HG02885 (cell line): ENCODE results near the gene CLDN18.
A peak's percentile ranks its signal among the peaks of the same experiment; 100 is the strongest.

Experiments
- ATAC-seq: cut with Tn5 transposase; IDR thresholded peaks from one replicate; pipeline ENCODE4 v1.9.1; 2021; ENCODE audit warnings: mild to moderate bottlenecking; ENCODE audit not compliant: unreplicated experiment, poor library complexity

CLDN18 gene

GRCh38 chr3:138023754-138024153, 13.8 kb downstream of the CLDN18 start:
- no peak for ATAC-seq

DNA sequence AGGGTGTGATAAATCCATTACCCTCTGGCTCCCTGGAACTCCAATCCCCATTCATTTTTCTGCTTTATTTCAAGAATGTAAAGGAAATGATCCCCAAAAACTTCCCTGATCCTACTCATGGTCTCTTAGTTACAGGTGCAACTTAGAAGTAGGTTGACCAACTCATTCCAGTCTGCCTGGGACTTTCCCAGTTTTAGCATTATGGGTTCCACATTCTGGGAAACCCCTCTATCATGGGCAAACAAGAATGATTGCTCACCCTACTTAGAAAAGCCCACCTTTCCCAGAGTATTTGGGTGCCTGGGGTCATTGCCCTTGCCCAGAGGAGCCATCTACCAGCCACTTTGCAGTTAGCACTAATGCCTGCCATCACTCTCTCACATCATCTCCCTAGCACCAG, 15.6 kb downstream of the CLDN18 start:
- ATAC-seq = no peak

DNA sequence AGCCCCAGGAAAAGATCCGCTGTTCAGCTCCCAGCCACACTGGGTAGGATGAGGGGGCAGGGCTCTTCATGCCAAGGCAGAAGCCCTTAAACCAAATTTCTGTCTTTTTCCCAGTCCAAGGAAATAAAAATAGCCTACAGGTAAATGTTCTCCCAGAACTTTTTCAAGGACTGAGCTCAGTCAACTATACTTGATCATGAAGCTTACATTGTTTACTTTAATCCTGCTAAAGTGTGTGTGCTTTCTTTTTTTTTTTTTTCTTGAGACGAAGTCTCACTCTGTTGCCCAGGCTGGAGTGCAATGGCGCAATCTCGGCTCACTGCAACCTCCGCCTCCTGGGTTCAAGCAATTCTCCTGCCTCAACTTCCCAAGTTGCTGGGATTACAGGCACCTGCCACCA, 17.9 kb downstream of the CLDN18 start:
- no peak for ATAC-seq

DNA sequence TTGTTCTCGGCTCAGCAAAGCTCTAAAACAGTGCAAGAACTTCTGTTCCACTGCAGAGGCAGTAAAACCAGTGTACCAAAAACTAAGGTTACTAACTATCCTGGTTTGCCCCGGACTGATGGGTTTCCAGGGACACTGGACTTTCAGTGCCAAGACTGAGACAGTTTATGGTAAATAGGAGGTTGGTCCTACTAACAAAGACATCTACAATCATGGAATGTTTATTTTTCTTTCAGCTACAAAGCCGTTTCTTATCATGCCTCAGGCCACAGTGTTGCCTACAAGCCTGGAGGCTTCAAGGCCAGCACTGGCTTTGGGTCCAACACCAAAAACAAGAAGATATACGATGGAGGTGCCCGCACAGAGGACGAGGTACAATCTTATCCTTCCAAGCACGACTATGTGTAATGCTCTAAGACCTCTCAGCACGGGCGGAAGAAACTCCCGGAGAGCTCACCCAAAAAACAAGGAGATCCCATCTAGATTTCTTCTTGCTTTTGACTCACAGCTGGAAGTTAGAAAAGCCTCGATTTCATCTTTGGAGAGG, 20.8 kb downstream of the CLDN18 start:
- no peak for ATAC-seq

DNA sequence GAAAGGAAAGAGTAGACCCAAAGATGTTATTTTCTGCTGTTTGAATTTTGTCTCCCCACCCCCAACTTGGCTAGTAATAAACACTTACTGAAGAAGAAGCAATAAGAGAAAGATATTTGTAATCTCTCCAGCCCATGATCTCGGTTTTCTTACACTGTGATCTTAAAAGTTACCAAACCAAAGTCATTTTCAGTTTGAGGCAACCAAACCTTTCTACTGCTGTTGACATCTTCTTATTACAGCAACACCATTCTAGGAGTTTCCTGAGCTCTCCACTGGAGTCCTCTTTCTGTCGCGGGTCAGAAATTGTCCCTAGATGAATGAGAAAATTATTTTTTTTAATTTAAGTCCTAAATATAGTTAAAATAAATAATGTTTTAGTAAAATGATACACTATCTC, 21.6 kb downstream of the CLDN18 start:
- ATAC-seq = no peak

- no peak for ATAC-seq
Measured at GRCh38 chr3:138032567-138032966, 22.6 kb downstream of the CLDN18 start.

- ATAC-seq = no peak
Measured at GRCh38 chr3:138033202-138033691, 23.3 kb downstream of the CLDN18 start.

- no peak for ATAC-seq
Measured at GRCh38 chr3:138034918-138035317, 25.0 kb downstream of the CLDN18 start.

DNA sequence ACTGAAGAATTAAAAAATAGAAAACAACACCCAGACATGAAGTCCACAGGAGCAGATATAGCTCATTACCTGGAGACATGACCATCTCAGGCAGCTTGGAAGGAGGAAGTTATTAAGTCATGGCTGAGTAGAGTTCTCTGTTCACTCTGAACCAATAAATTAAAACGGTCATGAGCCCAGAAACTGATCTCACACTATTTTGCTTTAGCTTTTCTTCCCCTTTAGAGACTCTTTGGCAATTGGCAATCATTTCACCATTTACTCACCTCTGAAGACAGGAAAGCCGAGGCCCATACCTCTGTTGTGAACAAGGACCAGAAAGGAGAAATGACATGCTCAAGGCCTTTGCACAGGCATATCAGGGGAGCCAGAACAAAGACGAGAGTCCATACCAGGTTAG, 26.6 kb downstream of the CLDN18 start:
- peak; percentile 44 for ATAC-seq

DNA sequence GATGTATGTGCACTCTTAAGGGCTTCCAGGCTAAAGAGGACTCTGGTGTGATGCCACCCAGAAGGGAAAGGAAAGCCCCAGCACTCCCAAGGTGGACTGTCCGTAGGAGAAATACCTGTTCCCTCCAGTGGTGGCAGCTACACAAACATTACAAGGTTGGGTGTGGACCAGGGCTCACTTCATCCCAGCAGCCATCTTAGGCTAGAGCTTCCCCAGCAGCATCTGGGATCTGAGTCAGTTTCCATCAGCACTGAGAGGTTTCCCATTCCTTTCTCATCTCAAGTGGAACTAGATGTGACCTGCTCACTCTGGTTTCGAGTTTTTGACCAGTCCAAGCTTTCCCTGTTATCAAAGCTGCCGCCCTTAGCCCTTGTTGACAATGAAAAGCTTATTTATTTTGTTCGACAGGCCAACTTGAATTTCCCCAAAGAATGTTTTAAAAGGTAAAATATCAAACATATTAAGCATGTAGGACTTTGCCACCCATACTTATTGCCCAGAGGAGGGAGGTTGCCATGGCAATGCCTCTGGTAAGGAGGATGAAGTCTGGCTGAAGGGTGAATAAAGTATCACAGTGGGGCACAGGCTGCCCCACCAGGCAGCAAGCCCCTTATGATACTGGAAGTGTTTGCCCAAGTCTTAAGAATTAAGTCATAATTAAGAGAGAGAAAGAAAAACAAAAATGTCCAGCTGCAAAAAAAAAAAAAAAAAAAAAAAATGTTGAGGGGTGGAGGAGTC, 28.9 kb downstream of the CLDN18 start:
- no peak for ATAC-seq

DNA sequence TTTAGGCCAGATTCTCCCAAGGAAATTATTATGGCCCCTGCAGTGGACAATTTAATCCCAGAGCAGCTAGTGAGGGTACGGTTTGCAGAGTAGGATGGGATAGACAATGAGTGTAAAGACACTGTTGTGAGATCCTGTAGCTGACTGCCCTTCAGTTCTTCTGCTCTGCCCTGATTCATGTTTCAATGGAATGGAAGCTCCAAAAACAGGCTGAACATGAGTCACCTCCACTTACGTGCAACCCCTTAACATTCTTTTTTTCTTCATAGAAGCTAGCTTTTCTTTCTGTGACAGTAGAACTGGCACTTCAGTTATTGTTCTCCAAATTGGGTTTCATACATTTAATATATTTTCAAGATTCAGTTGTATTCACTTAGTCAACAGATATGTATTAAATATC, 32.1 kb downstream of the CLDN18 start:
- no peak for ATAC-seq

DNA sequence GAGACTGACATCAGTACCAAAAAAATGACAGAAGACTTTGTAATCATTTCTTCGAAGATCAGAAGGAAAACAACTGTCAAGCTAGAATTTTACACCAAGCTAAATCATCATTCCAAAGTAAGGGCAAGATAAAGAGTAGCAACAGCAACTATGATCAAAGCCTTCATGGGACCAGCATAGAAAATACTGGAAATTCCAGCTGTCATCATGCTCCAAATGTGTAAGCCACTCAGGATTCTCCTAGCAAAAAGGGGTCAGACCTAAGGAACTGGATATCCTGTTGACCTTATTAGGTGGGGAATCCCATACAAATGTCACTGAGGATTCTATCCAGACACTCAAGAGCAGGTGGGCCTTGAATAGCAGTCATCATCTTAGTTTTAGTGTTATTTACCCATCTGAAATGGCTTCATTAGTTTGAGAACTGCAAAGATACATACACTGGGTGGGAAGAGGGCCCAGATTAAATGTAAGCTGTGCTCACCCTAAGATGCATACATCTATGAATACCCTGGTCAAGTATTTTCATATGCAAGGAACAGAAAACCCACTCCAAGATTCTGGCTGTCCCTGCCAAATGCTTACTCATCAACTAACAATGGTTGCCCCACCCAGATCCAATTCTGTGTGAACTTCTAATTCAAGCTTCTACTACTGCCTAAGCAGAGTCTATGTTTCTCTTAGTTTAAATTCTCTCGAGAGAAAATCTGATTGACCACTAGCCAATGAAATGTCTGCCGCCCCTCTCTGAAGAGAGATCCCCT, 33.5 kb downstream of the CLDN18 start:
- no peak for ATAC-seq

- ATAC-seq = no peak
Measured at GRCh38 chr3:138046085-138046484, 36.1 kb downstream of the CLDN18 start.

GRCh38 chr3:138046955-138047354, 37.0 kb downstream of the CLDN18 start:
- ATAC-seq = peak; percentile 46

- ATAC-seq = no peak
Measured at GRCh38 chr3:138047596-138048158, 37.7 kb downstream of the CLDN18 start.

- no peak for ATAC-seq
Measured at GRCh38 chr3:138049157-138049919, 39.4 kb downstream of the CLDN18 start.

DNA sequence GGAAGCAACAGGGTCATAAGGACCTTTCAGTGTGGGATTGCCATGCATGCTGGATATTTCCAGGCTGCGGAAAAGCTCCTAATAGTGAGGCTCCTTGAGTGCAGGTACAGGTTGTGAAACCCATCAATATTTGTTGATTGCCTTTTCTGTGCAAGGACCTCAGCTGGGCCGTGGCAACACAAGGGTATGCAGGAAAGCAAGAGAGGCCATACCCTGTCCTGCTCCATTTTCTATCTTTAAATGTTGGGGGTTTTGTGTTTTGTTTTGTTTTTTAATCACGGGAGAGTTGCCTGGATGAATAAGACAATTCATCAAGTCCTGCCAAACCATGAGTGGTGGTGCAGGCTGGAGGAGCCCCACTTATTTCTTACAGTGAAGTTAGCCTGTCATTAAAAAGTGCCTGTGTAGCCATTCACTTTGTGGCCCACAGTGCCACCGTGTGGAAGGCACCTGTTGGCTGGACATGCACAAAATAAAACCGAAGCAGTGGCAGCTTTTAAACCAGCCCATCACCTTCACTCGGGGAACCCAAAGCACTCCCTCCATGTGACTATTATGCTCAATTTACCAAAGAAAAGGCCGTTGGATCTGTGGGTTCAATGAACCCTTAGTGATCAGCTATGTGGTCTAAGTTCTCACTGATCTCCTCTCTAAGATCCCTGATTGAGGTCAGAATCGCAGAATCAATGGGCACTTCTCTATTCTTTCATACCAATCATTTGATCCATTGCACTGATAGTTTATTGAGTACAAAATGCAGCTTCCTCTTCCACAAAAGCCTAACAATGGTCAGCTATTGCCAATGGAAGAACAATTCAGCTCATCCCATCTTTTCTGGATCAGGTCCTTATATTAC, 42.2 kb downstream of the CLDN18 start:
- ATAC-seq = peak; percentile 77

GRCh38 chr3:138054057-138054456, 44.1 kb downstream of the CLDN18 start:
- ATAC-seq = no peak

DNA sequence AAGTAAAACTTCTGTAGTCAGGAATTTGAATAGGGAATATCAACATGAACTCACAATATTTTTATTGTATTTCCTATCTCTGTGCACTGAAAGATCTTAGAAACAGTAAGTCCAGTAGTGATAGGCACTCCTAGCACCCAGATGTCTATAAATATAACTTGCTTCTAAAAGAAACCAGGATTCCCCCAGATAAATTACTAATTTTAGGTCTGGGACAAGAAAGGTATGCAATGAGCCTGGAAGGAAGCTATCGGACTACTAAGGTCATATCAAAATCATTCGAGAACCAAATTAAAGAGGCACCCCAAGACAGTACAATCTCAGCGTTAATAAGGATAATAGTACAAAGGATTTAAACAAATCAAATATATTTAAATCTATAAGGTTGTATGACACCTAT, 47.4 kb downstream of the CLDN18 start:
- ATAC-seq = no peak
